ENCODE results near the gene CXCL6. TPM values are rescaled to one million over a fixed set of nuclear protein-coding genes. Genes with fewer than 3 reads are reported as not detected.

CXCL6 gene
- total and polyA plus RNA-seq, 4 donors = 0.57 TPM; not detected in 3

DNA sequence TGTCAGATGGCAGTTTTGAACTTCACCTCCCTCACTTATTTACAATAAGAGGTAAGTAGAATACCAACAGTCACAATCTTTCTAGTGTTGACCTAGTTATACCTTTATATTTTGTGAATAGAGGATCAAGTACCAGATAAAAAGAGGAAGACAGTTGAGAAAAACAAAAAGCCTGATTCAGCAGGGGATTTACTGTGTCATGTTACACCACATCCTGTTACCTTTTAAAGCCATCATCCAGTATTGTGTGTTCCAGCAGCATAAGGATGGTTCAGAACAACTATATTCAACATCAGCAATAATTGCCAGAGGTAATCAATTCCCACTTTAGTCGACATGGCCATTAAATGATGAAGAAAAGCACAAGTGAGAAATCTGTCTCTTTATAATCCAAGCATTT is 21.3 kb upstream of the CXCL6 start:
- intact Hi-C loops (cut with DNase I) = no loop called here
- H3K27me3 ChIP-seq (ENCODE audit: control insufficient read depth in 1 of 2, insufficient read depth in 2 of 2, low read length in 1 of 2) = no peaks in the 10 kb centered on the region
- H3K27ac ChIP-seq (ENCODE audit: low read depth in 1 of 2, low read length in 2 of 2) = no peak overlapping the region
- H3K9me3 ChIP-seq (ENCODE audit: control insufficient read depth, low read length) = peaks cover 2% of the 10 kb centered on the region
- DNase-seq (no peak), ATAC-seq (ENCODE audit: low FRiP score) (no peak)
- H3K4me1 ChIP-seq (ENCODE audit: control insufficient read depth in 1 of 2, insufficient read depth in 2 of 2, low read length in 2 of 2) = peaks cover 0 to 2% of the 10 kb centered on the region in 2 donors
- no peak overlapping the region for H3K4me3 ChIP-seq (ENCODE audit: low read length in 2 of 2)
- 60 to 69% methylated on average over 1 of the region's 1 CpG for WGBS, 2 donors
- H3K36me3 ChIP-seq (ENCODE audit: control insufficient read depth in 1 of 2, insufficient read depth in 2 of 2, low read length in 1 of 2) = no peaks in the 10 kb centered on the region

DNA sequence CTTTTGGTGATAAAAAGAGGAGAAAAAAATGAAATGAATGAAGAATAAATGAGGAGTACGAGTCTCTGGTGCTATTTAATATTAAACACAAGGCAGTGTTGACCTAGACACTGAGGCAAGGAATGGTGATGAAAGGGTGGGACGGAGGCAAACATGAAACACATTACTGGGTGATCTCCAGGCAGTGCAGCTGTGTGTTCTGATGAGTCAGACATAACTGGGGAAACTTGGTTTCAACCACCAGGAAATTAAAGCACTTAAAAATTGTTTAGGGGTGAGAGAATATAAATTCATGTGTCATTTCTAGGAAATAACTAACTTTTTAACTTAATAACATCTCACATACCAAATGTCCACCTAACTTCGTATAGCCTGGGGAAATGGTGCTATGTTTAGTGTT is 19.7 kb upstream of the CXCL6 start:
- intact Hi-C loops (cut with DNase I) = no loop called here
- 61 to 63% methylated on average over 3 of the region's 3 CpGs for WGBS, 2 donors
- Histone ChIP-seq H3K4me3 (ENCODE audit: low read length in 2 of 2) (no peak overlapping the region), H3K27me3 (ENCODE audit: control insufficient read depth in 1 of 2, insufficient read depth in 2 of 2, low read length in 1 of 2) (no peaks in the 10 kb centered on the region), H3K27ac (ENCODE audit: low read depth in 1 of 2, low read length in 2 of 2) (no peak overlapping the region), H3K36me3 (ENCODE audit: control insufficient read depth in 1 of 2, insufficient read depth in 2 of 2, low read length in 1 of 2) (no peaks in the 10 kb centered on the region), H3K4me1 (ENCODE audit: control insufficient read depth in 1 of 2, insufficient read depth in 2 of 2, low read length in 2 of 2) (peaks cover 0 to 2% of the 10 kb centered on the region in 2 donors), H3K9me3 (ENCODE audit: control insufficient read depth, low read length) (peaks cover 2% of the 10 kb centered on the region)
- ATAC-seq (ENCODE audit: low FRiP score) = no peak
- no peak for DNase-seq

DNA sequence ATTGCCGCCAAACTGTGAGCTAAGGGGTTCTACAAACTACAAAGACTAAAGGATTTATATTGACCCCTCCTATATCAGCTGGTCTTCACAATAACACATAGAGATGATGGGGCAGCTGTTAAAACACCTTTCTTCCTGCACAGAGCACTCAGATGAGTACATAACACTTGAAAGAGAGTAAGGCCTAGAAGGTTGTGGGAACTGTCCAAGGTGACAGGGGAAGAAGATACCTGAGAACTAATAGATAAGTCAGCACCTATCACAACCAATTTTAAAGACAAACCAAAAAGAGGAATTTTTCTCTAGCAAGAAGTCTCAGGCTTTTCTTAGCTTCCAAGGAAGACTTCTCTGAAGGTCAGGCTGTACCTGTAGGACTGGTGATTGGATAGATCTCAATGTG is 19.1 kb upstream of the CXCL6 start:
- ATAC-seq (ENCODE audit: low FRiP score) (no peak), DNase-seq (no peak)
- Histone ChIP-seq H3K9me3 (ENCODE audit: control insufficient read depth, low read length) (peaks cover 2% of the 10 kb centered on the region), H3K4me3 (ENCODE audit: low read length in 2 of 2) (no peak overlapping the region), H3K27me3 (ENCODE audit: control insufficient read depth in 1 of 2, insufficient read depth in 2 of 2, low read length in 1 of 2) (no peaks in the 10 kb centered on the region), H3K4me1 (ENCODE audit: control insufficient read depth in 1 of 2, insufficient read depth in 2 of 2, low read length in 2 of 2) (peaks cover 0 to 2% of the 10 kb centered on the region in 2 donors), H3K36me3 (ENCODE audit: control insufficient read depth in 1 of 2, insufficient read depth in 2 of 2, low read length in 1 of 2) (no peaks in the 10 kb centered on the region), H3K27ac (ENCODE audit: low read depth in 1 of 2, low read length in 2 of 2) (no peak overlapping the region)
- WGBS, 2 donors = 98 to 100% methylated on average over 1 of the region's 1 CpG
- intact Hi-C loops (cut with DNase I) = no loop called here

DNA sequence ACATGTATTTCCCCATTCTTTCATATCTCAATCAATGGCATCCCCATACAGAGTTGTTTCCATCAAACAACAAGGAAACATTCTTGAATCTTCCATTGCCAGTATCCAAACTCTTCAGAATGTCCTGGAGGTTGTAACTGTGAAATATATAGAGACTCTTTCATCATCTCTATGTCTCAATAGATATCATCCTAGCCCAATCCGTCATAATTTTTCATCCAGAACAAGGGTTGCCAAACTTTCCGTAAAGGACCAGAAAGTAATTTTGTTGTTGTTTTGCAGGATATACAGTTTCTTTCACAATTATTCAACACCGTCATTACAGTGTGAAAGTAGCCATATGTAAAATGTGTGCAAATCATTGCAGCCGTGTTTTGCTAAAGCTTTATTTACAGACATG is 15.2 kb upstream of the CXCL6 start:
- intact Hi-C loops (cut with DNase I) = loop anchor here in 1 of 2 donors (2.0 kb wide), 1 partner anchor 15 kb away; the partner anchor contains the start of gene CXCL6
- DNase-seq (no peak), ATAC-seq (ENCODE audit: low FRiP score) (no peak)
- Histone ChIP-seq H3K27ac (ENCODE audit: low read depth in 1 of 2, low read length in 2 of 2) (no peak overlapping the region), H3K4me3 (ENCODE audit: low read length in 2 of 2) (no peak overlapping the region), H3K36me3 (ENCODE audit: control insufficient read depth in 1 of 2, insufficient read depth in 2 of 2, low read length in 1 of 2) (no peaks in the 10 kb centered on the region), H3K9me3 (ENCODE audit: control insufficient read depth, low read length) (peaks cover 2% of the 10 kb centered on the region), H3K27me3 (ENCODE audit: control insufficient read depth in 1 of 2, insufficient read depth in 2 of 2, low read length in 1 of 2) (no peaks in the 10 kb centered on the region), H3K4me1 (ENCODE audit: control insufficient read depth in 1 of 2, insufficient read depth in 2 of 2, low read length in 2 of 2) (no peaks in the 10 kb centered on the region)
- WGBS, 2 donors = 83 to 84% methylated on average over 4 of the region's 4 CpGs

DNA sequence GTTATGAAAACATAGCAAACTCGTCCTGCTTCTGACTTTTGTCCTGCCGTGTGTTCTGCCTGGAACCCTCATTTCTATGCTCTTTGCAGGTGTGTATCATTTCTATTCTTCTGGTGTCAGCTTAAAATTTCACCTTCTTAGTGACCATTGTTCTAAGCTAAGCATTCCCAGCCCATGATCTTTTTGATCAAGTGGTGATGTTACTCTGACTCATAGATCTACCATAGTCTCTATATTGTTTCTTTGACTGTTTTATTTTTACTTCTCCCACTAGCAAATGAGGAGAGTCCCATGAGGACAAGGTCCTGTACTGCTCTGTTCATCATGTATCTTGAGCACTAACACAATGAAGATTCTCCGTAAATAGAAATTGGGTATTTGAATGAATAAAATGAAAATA is 14.1 kb upstream of the CXCL6 start:
- no peak overlapping the region for H3K4me3 ChIP-seq (ENCODE audit: low read length in 2 of 2)
- no peaks in the 10 kb centered on the region for H3K27me3 ChIP-seq (ENCODE audit: control insufficient read depth in 1 of 2, insufficient read depth in 2 of 2, low read length in 1 of 2)
- H3K36me3 ChIP-seq (ENCODE audit: control insufficient read depth in 1 of 2, insufficient read depth in 2 of 2, low read length in 1 of 2) = no peaks in the 10 kb centered on the region
- no peak for DNase-seq
- 63 to 68% methylated on average over 3 of the region's 3 CpGs for WGBS, 2 donors
- H3K4me1 ChIP-seq (ENCODE audit: control insufficient read depth in 1 of 2, insufficient read depth in 2 of 2, low read length in 2 of 2) = no peaks in the 10 kb centered on the region
- intact Hi-C loops (cut with DNase I) = no loop called here
- no peak for ATAC-seq (ENCODE audit: low FRiP score)
- no peak overlapping the region for H3K27ac ChIP-seq (ENCODE audit: low read depth in 1 of 2, low read length in 2 of 2)
- no peaks in the 10 kb centered on the region for H3K9me3 ChIP-seq (ENCODE audit: control insufficient read depth, low read length)

DNA sequence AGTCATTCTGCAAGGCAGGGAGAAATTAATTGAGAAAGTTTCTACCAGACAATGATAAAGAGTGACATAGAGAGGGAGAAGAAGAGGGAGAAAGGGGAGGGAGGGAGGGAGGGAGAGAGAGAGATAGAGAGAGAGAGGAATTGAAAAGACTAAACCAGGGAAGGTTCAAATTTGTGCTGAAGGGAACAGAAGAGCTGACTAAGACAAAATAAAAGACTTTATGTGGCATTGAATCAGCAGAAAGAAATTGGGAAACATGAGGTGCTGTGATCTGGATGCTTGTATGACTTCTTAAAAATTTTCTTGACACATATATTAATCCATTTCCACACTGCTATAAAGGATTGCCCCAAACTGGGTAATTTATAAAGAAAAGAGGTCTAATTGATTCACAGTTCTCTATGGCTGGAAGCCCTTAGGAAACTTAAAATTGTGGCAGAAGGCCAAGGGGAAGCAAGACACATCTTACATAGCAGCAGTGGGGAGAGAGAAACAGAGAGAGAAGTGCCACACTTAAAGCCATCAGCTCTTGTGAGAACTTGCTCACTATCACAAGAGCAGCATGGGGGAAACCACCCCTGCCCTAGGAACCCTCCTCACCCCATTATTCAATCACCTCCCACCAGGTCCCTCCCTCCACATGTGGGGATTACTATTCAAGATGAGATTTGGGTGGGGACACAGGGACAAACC is 13.5 kb upstream of the CXCL6 start:
- ATAC-seq (ENCODE audit: low FRiP score) (no peak), DNase-seq (no peak)
- no peaks in the 10 kb centered on the region for H3K27me3 ChIP-seq (ENCODE audit: control insufficient read depth in 1 of 2, insufficient read depth in 2 of 2, low read length in 1 of 2)
- no peak overlapping the region for H3K4me3 ChIP-seq (ENCODE audit: low read length in 2 of 2)
- H3K27ac ChIP-seq (ENCODE audit: low read depth in 1 of 2, low read length in 2 of 2) = no peak overlapping the region
- H3K36me3 ChIP-seq (ENCODE audit: control insufficient read depth in 1 of 2, insufficient read depth in 2 of 2, low read length in 1 of 2) = no peaks in the 10 kb centered on the region
- intact Hi-C loops (cut with DNase I) = no loop called here
- H3K4me1 ChIP-seq (ENCODE audit: control insufficient read depth in 1 of 2, insufficient read depth in 2 of 2, low read length in 2 of 2) = no peaks in the 10 kb centered on the region
- no peaks in the 10 kb centered on the region for H3K9me3 ChIP-seq (ENCODE audit: control insufficient read depth, low read length)

DNA sequence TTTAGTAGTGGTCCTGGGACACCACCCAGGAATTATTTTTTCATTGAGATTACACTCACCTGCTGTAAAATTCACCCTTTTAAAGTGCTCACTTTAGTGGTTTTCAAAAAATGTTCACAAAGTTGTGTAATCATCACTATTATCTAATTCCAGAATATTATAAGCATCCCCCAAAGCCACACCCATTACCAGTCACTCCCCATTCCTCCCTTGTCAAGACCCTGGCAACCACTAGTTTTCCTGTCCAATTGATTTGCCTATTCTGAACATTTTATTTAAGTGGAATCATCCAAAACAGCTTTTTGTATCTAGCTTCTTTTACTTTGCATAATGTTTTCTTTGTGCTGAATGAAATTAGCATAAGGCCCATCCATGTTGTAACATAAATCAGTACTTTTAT is 12.7 kb upstream of the CXCL6 start:
- no peak for ATAC-seq (ENCODE audit: low FRiP score)

DNA sequence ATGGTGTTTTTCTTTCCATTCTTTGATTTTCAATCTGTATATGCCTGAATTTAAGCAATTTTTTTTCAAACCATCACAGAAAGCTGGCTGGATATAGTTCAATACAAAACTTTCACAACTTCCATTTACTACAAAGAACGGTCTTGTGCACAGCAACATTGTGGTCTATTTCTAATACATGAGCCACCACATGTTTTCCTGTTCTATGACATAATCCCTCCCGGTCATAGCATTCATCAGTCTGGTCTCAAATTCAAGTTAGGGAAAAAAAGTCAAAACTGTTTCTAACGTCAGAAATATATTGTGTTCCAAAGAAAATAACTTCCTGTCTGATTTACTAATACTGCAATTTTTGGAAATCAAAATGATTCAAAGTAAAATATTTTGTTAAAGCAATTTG is 7.5 kb upstream of the CXCL6 start:
- H3K4me1 ChIP-seq (ENCODE audit: control insufficient read depth in 1 of 2, insufficient read depth in 2 of 2, low read length in 2 of 2) = no peaks in the 10 kb centered on the region
- H3K27me3 ChIP-seq (ENCODE audit: control insufficient read depth in 1 of 2, insufficient read depth in 2 of 2, low read length in 1 of 2) = no peaks in the 10 kb centered on the region
- 13 to 14% methylated on average over 3 of the region's 3 CpGs for WGBS, 2 donors
- DNase-seq (no peak), ATAC-seq (ENCODE audit: low FRiP score) (no peak)
- H3K36me3 ChIP-seq (ENCODE audit: control insufficient read depth in 1 of 2, insufficient read depth in 2 of 2, low read length in 1 of 2) = no peaks in the 10 kb centered on the region
- no peak overlapping the region for H3K4me3 ChIP-seq (ENCODE audit: low read length in 2 of 2)
- no peak overlapping the region for H3K27ac ChIP-seq (ENCODE audit: low read depth in 1 of 2, low read length in 2 of 2)
- no peaks in the 10 kb centered on the region for H3K9me3 ChIP-seq (ENCODE audit: control insufficient read depth, low read length)
- intact Hi-C loops (cut with DNase I) = no loop called here

More for the DNA sequence above, 12.7 kb upstream of the CXCL6 start:
- Histone ChIP-seq H3K9me3 (ENCODE audit: control insufficient read depth, low read length) (no peaks in the 10 kb centered on the region), H3K27ac (ENCODE audit: low read depth in 1 of 2, low read length in 2 of 2) (no peak overlapping the region), H3K27me3 (ENCODE audit: control insufficient read depth in 1 of 2, insufficient read depth in 2 of 2, low read length in 1 of 2) (no peaks in the 10 kb centered on the region), H3K36me3 (ENCODE audit: control insufficient read depth in 1 of 2, insufficient read depth in 2 of 2, low read length in 1 of 2) (no peaks in the 10 kb centered on the region), H3K4me1 (ENCODE audit: control insufficient read depth in 1 of 2, insufficient read depth in 2 of 2, low read length in 2 of 2) (no peaks in the 10 kb centered on the region), H3K4me3 (ENCODE audit: low read length in 2 of 2) (no peak overlapping the region)
- DNase-seq = no peak
- intact Hi-C loops (cut with DNase I) = no loop called here

DNA sequence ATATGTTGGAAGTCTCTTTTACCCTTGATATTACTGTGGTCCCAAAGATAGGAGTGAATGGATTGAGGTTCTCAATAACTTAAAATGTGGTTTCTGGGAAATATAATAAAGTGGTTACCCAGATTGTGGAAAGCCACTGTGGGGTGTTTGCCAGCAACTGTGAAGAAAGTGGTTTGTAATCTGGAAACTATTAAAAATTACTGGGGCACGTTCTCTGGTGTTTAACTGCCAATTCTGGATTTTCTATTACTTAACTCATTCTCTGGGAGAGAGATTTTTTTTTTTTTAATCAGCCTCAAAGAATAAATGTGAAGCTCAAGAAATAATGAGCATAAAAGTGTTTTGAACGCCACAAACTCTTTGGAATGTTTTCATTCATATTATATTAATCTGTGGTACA is 4.9 kb upstream of the CXCL6 start:
- intact Hi-C loops (cut with DNase I) = no loop called here
- DNase-seq (no peak), ATAC-seq (ENCODE audit: low FRiP score) (no peak)
- H3K36me3 ChIP-seq (ENCODE audit: control insufficient read depth in 1 of 2, insufficient read depth in 2 of 2, low read length in 1 of 2) = no peaks in the 10 kb centered on the region
- no peaks in the 10 kb centered on the region for H3K4me1 ChIP-seq (ENCODE audit: control insufficient read depth in 1 of 2, insufficient read depth in 2 of 2, low read length in 2 of 2)
- 12 to 20% methylated on average over 2 of the region's 2 CpGs for WGBS, 2 donors
- H3K27me3 ChIP-seq (ENCODE audit: control insufficient read depth in 1 of 2, insufficient read depth in 2 of 2, low read length in 1 of 2) = no peaks in the 10 kb centered on the region
- no peak overlapping the region for H3K27ac ChIP-seq (ENCODE audit: low read depth in 1 of 2, low read length in 2 of 2)
- H3K4me3 ChIP-seq (ENCODE audit: low read length in 2 of 2) = no peak overlapping the region
- H3K9me3 ChIP-seq (ENCODE audit: control insufficient read depth, low read length) = no peaks in the 10 kb centered on the region

Data from aorta (tissue), 5 donors.